HG02973 (cell line): Measurements from ENCODE around the gene CLCN6.

ENCODE experiments used
- ATAC-seq: cut with Tn5 transposase; IDR thresholded peaks from one replicate; pipeline ENCODE4 v1.9.1; 2021; ENCODE audit warnings: moderate library complexity; ENCODE audit not compliant: unreplicated experiment

CLCN6 gene

GRCh38 chr1:11874624-11875023 is 68.6 kb downstream of the CLCN6 start:
- no peak for ATAC-seq

- ATAC-seq: no peak
Observed at GRCh38 chr1:11875094-11875493, 69.1 kb downstream of the CLCN6 start.

- ATAC-seq: no peak
Observed at GRCh38 chr1:11877074-11877473, 71.1 kb downstream of the CLCN6 start.

GRCh38 chr1:11878081-11878890 is 72.3 kb downstream of the CLCN6 start:
- ATAC-seq: no peak

- no peak for ATAC-seq
Observed at GRCh38 chr1:11878891-11879190, 72.8 kb downstream of the CLCN6 start.

GRCh38 chr1:11879311-11880180 is 73.6 kb downstream of the CLCN6 start:
- ATAC-seq: no peak

- ATAC-seq: no peak
Observed at GRCh38 chr1:11880181-11880575, 74.2 kb downstream of the CLCN6 start.

- ATAC-seq: no peak
Observed at GRCh38 chr1:11880911-11881748, 75.1 kb downstream of the CLCN6 start.

- ATAC-seq: no peak
Observed at GRCh38 chr1:11881749-11882441, 75.9 kb downstream of the CLCN6 start.

- ATAC-seq: no peak
Observed at GRCh38 chr1:11882814-11883538, 77.0 kb downstream of the CLCN6 start.

- no peak for ATAC-seq
Observed at GRCh38 chr1:11885916-11886315, 79.9 kb downstream of the CLCN6 start.

- ATAC-seq: no peak
Observed at GRCh38 chr1:11886986-11887665, 81.1 kb downstream of the CLCN6 start.

- no peak for ATAC-seq
Observed at GRCh38 chr1:11887666-11888007, 81.6 kb downstream of the CLCN6 start.

GRCh38 chr1:11888206-11888876 is 82.3 kb downstream of the CLCN6 start:
- ATAC-seq: no peak

- ATAC-seq: no peak
Observed at GRCh38 chr1:11888877-11889208, 82.9 kb downstream of the CLCN6 start.

GRCh38 chr1:11891433-11892186 is 85.6 kb downstream of the CLCN6 start:
- no peak for ATAC-seq
